ENCODE measurements around the gene NEIL3. TPM values are rescaled to one million over a fixed set of nuclear protein-coding genes. Genes with fewer than 3 reads are reported as not detected.

Gene NEIL3
- total and polyA plus RNA-seq, 10 donors = 0.30 to 3.3 (median 1.8) TPM

DNA sequence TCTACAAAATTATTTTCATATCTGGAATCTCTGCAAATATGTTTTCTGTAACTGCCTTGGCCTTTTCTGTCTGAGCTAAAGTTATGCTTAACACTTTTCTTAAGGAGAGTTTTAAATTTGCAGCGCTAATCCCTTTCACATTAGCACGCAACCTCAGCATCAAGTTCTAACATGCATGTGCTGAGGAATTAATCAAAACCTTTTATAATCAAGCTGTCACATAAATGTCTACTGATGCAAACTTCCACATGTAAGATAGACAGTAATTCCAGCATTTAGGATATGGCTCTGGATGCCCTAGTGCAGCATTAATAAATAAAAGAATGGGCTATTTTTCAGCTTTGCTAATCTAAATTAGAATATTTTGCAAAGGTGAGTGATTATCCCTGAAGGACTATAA, 17.5 kb upstream of the NEIL3 start:
- Histone ChIP-seq H3K9me3 (peaks cover 0 to 5% (median 2%) of the 10 kb centered on the region in 8 donors), H3K4me3 (no peak overlapping the region), H3K27ac (no peak overlapping the region), H3K4me1 (no peaks in the 10 kb centered on the region), H3K27me3 (replicated peaks in 1 of 7) (no peaks in the 10 kb centered on the region), H3K36me3 (no peaks in the 10 kb centered on the region)
- no peak for DNase-seq
- WGBS, 5 donors = 92 to 98% (median 97%) methylated on average over 2 of the region's 2 CpGs
- TF ChIP-seq POLR2A (IDR thresholded peaks at IDR 0.05) (no peak), POLR2AphosphoS5 (IDR thresholded peaks at IDR 0.05) (no peak)
- intact Hi-C loops (cut with DNase I; ENCODE audit: low total_unique reads) = no loop called here

DNA sequence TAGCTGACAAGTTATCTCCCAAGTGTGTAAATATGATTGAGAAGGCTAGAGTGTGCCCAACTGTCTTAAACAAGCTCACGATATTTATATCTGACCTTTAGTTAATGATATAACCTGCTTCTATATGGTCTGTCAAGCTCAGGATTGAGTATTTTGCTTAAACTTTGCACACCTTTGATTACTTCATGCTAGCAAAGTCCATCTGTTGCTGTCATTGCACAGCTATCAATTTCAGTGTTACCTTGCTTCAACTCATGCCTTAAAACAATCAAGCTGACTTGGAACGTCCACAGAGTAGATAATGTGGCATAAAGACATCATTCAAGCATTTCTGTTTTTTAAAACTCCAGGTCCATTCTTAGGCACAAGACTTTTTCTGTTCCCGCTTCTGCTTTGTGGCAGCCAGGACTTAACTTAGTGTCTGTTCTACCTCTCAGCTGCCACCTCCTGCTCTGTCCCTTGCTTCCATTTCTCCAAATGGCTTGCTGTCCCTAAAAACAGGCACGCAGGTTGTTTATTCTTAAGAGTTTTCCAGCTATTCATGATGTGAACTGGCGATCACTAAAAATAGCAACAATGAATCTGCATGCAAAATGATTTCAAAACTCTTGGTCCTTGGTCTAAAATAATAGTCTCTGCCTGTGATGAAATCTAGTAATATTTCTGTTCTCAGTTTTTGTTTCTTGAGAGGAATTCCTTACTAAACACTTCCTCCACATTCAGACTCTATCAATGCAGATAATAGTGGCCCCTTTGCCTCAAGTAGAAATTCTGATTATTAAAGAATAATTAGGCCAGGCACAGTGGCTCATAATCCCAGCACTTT, 16.3 kb upstream of the NEIL3 start:
- H3K9me3 ChIP-seq = peaks cover 0 to 18% (median 15%) of the 10 kb centered on the region in 8 donors
- intact Hi-C loops (cut with DNase I; ENCODE audit: low total_unique reads) = no loop called here
- 62 to 82% (median 66%) methylated on average over 5 of the region's 5 CpGs for WGBS, 5 donors
- no peaks in the 10 kb centered on the region for H3K4me1 ChIP-seq
- TF ChIP-seq POLR2A (IDR thresholded peaks at IDR 0.05) = no peak
- TF ChIP-seq, protein P1, sequence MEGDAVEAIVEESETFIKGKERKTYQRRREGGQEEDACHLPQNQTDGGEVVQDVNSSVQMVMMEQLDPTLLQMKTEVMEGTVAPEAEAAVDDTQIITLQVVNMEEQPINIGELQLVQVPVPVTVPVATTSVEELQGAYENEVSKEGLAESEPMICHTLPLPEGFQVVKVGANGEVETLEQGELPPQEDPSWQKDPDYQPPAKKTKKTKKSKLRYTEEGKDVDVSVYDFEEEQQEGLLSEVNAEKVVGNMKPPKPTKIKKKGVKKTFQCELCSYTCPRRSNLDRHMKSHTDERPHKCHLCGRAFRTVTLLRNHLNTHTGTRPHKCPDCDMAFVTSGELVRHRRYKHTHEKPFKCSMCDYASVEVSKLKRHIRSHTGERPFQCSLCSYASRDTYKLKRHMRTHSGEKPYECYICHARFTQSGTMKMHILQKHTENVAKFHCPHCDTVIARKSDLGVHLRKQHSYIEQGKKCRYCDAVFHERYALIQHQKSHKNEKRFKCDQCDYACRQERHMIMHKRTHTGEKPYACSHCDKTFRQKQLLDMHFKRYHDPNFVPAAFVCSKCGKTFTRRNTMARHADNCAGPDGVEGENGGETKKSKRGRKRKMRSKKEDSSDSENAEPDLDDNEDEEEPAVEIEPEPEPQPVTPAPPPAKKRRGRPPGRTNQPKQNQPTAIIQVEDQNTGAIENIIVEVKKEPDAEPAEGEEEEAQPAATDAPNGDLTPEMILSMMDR (IDR thresholded peaks at IDR 0.05 in 8 of 11, conservative IDR thresholded peaks at IDR 0.05 in 3 of 11) = no peak
- TF ChIP-seq POLR2AphosphoS5 (IDR thresholded peaks at IDR 0.05) = no peak
- H3K27ac ChIP-seq = no peak overlapping the region
- H3K36me3 ChIP-seq = no peaks in the 10 kb centered on the region
- no peaks in the 10 kb centered on the region for H3K27me3 ChIP-seq (replicated peaks in 1 of 7)
- no peak overlapping the region for H3K4me3 ChIP-seq
- DNase-seq = no peak

GRCh38 chr4:177297785-177298391, 11.8 kb upstream of the NEIL3 start:
- intact Hi-C loops (cut with DNase I; ENCODE audit: low total_unique reads) = no loop called here
- Histone ChIP-seq H3K36me3 (no peaks in the 10 kb centered on the region), H3K4me1 (no peaks in the 10 kb centered on the region), H3K27me3 (replicated peaks in 1 of 7) (no peaks in the 10 kb centered on the region), H3K9me3 (peaks cover 0 to 22% (median 16%) of the 10 kb centered on the region in 8 donors), H3K27ac (no peak overlapping the region), H3K4me3 (no peak overlapping the region)
- 93 to 100% (median 95%) methylated on average over 2 of the region's 2 CpGs for WGBS, 5 donors
- TF ChIP-seq, protein P1 (IDR thresholded peaks at IDR 0.05 in 8 of 11, conservative IDR thresholded peaks at IDR 0.05 in 3 of 11) = no peak
- DNase-seq = no peak

DNA sequence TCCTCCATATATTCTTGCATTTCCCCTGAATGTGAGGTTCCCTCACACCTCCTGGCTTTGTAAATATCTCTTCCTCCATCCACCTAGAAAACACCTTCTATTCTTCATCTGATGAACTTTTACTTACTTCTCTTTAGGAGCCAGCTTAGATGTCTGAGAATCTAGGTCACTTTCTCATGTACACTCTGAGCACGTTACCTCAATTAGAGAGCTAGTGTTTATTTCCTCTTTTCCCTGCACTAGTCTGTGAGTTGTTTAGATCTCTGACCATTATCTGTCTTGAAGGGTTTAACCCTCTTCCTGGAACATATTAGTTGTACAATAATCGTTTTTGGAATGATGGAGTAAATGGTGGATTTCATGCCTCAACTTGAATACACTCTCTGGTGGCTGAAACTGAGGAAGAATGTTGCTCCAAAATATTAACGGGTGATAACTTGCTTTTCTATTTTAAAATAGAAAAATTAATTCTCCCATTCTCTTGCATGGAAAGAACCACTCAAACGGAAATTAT, 8.5 kb upstream of the NEIL3 start:
- peak overlapping the region in 2 of 8 donors; percentile 2 to 27 for H3K27ac ChIP-seq
- no peak overlapping the region for H3K4me3 ChIP-seq
- H3K27me3 ChIP-seq (replicated peaks in 1 of 7) = no peaks in the 10 kb centered on the region
- H3K9me3 ChIP-seq = peaks cover 0 to 22% (median 16%) of the 10 kb centered on the region in 8 donors
- no peaks in the 10 kb centered on the region for H3K36me3 ChIP-seq
- no peaks in the 10 kb centered on the region for H3K4me1 ChIP-seq
- intact Hi-C loops (cut with DNase I; ENCODE audit: low total_unique reads) = no loop called here
- 42 to 61% (median 51%) methylated on average over 4 of the region's 4 CpGs for whole genome bisulfite sequencing, 5 donors
- DNase-seq = no peak
- TF ChIP-seq POLR2A (IDR thresholded peaks at IDR 0.05) (no peak), POLR2AphosphoS5 (IDR thresholded peaks at IDR 0.05) (no peak)
- TF ChIP-seq, protein P1 (IDR thresholded peaks at IDR 0.05 in 8 of 11, conservative IDR thresholded peaks at IDR 0.05 in 3 of 11) = no peak
